ENCODE data around the gene PEPD. TPM values are rescaled to one million over a fixed set of nuclear protein-coding genes. Genes with fewer than 3 reads are reported as not detected.

PEPD gene
- total RNA-seq, 1 experiment from 2014 or later = 18.3 TPM

- no peaks in the 10 kb centered on the region for H3K9me3 Mint-ChIP-seq (ENCODE audit: unreplicated experiment)
- H3K27ac Mint-ChIP-seq (ENCODE audit: low read depth, unreplicated experiment) = peak overlapping the region; percentile 94
- no peak for TF ChIP-seq CTCF (IDR thresholded peaks at IDR 0.05; ENCODE audit: unreplicated experiment)
- H3K4me3 Mint-ChIP-seq (ENCODE audit: unreplicated experiment) = peak overlapping the region; percentile 89
- peaks cover 41% of the 10 kb centered on the region for H3K4me1 Mint-ChIP-seq (ENCODE audit: insufficient read depth, unreplicated experiment)
- H3K27me3 Mint-ChIP-seq (ENCODE audit: insufficient read depth, unreplicated experiment) = no peaks in the 10 kb centered on the region
- POLR2A ChIA-PET = interaction anchor here (0.6 to 6.1 kb wide), 17 partner anchors 13 to 796 kb away, joined by 3 to 110 read pairs (median 4); partner anchors contain the start of gene CEBPA
- no peak for DNase-seq (ENCODE audit: unreplicated experiment)
- H3K36me3 Mint-ChIP-seq (ENCODE audit: insufficient read depth, unreplicated experiment) = peaks cover 23% of the 10 kb centered on the region
- intact Hi-C loops (cut with micrococcal nuclease) = loop anchor here (2.0 kb wide), 1 partner anchor 72 kb away; the partner anchor contains the start of gene CEBPA
- BruUV-seq (replicated peaks) = no TSS peak
- CTCF ChIA-PET = interaction anchor here (0.6 to 2.3 kb wide), 12 partner anchors 9 to 390 kb away, joined by 3 to 11 read pairs (median 3); partner anchors contain the start of gene CEBPA
These were observed 146.3 kb downstream of the PEPD start for GRCh38 chr19:33375156-33375836.

GRCh38 chr19:33374236-33374714, 147.3 kb downstream of the PEPD start:
- ChIA-PET POLR2A (interaction anchor here (0.6 to 6.1 kb wide), 25 partner anchors 9 to 803 kb away, joined by 3 to 110 read pairs (median 4); partner anchors contain the start of gene CEBPA), CTCF (interaction anchor here (0.6 to 2.3 kb wide), 12 partner anchors 10 to 139 kb away, joined by 3 to 11 read pairs (median 4); partner anchors contain the start of gene CEBPA)
- intact Hi-C loops (cut with micrococcal nuclease) = loop anchor here (2.0 kb wide), 1 partner anchor 71 kb away; the partner anchor contains the start of gene CEBPA
- no TSS peak for BruUV-seq (replicated peaks)
- peak; percentile 66 for DNase-seq (ENCODE audit: unreplicated experiment)
- H3K27ac Mint-ChIP-seq (ENCODE audit: low read depth, unreplicated experiment) = peak overlapping the region; percentile 94
- H3K27me3 Mint-ChIP-seq (ENCODE audit: insufficient read depth, unreplicated experiment) = no peaks in the 10 kb centered on the region
- peaks cover 14% of the 10 kb centered on the region for H3K36me3 Mint-ChIP-seq (ENCODE audit: insufficient read depth, unreplicated experiment)
- no peak for TF ChIP-seq CTCF (IDR thresholded peaks at IDR 0.05; ENCODE audit: unreplicated experiment)
- peak overlapping the region; percentile 89 for H3K4me3 Mint-ChIP-seq (ENCODE audit: unreplicated experiment)
- peaks cover 41% of the 10 kb centered on the region for H3K4me1 Mint-ChIP-seq (ENCODE audit: insufficient read depth, unreplicated experiment)
- H3K9me3 Mint-ChIP-seq (ENCODE audit: unreplicated experiment) = no peaks in the 10 kb centered on the region

- H3K27ac Mint-ChIP-seq (ENCODE audit: low read depth, unreplicated experiment) = peak within 1 kb of the TSS; percentile 94
- BruUV-seq (replicated peaks) = no TSS peak
- no peak for TF ChIP-seq CTCF (IDR thresholded peaks at IDR 0.05; ENCODE audit: unreplicated experiment)
- peaks cover 8% of the 10 kb centered on the region for H3K36me3 Mint-ChIP-seq (ENCODE audit: insufficient read depth, unreplicated experiment)
- peaks cover 40% of the 10 kb centered on the region for H3K4me1 Mint-ChIP-seq (ENCODE audit: insufficient read depth, unreplicated experiment)
- ChIA-PET CTCF (interaction anchor here (0.6 to 2.3 kb wide), 10 partner anchors 11 to 1741 kb away, joined by 3 to 11 read pairs (median 6); partner anchors contain the start of gene CEBPA), POLR2A (interaction anchor here (0.7 to 6.1 kb wide), 25 partner anchors 9 to 804 kb away, joined by 3 to 110 read pairs (median 4); partner anchors contain the start of gene CEBPA)
- no peaks in the 10 kb centered on the region for H3K9me3 Mint-ChIP-seq (ENCODE audit: unreplicated experiment)
- H3K4me3 Mint-ChIP-seq (ENCODE audit: unreplicated experiment) = peak within 1 kb of the TSS; percentile 89
- DNase-seq (ENCODE audit: unreplicated experiment) = peak; percentile 91
- no peaks in the 10 kb centered on the region for H3K27me3 Mint-ChIP-seq (ENCODE audit: insufficient read depth, unreplicated experiment)
- intact Hi-C loops (cut with micrococcal nuclease) = loop anchor here (2.0 kb wide), 1 partner anchor 71 kb away; the partner anchor contains the start of gene CEBPA
These were observed 147.9 kb downstream of the PEPD start, which contains the start of gene CEBPG for GRCh38 chr19:33373453-33374235. Gene CEBPG, plus strand, starts transcription at chr19:33373709. Its CDS starts 5,531 bp downstream, at chr19:33379240.

All from MCF 10A (cell line).